ENCODE data around the gene CORO2B.

CORO2B gene

GRCh38 chr15:68774521-68775235, 195.9 kb downstream of the CORO2B start:
- no peak for DNase-seq (ENCODE audit: low read depth in 2 of 2)

- DNase-seq (ENCODE audit: low read depth in 2 of 2): no peak
These were observed 196.4 kb downstream of the CORO2B start for GRCh38 chr15:68775236-68775577.

- no peak for DNase-seq (ENCODE audit: low read depth in 2 of 2)
These were observed 197.1 kb downstream of the CORO2B start for GRCh38 chr15:68775671-68776476.

GRCh38 chr15:68776477-68777270, 197.9 kb downstream of the CORO2B start:
- DNase-seq (ENCODE audit: low read depth in 2 of 2): no peak
